Cerebellar cortex (tissue), 1 donor: ENCODE measurements around the gene IQGAP3.

Source experiments
- DNase-seq: peaks from one replicate; pipeline ENCODE4 v3.0.0-alpha.2; 2015; ENCODE audit warnings: low spot score

IQGAP3 gene

DNA sequence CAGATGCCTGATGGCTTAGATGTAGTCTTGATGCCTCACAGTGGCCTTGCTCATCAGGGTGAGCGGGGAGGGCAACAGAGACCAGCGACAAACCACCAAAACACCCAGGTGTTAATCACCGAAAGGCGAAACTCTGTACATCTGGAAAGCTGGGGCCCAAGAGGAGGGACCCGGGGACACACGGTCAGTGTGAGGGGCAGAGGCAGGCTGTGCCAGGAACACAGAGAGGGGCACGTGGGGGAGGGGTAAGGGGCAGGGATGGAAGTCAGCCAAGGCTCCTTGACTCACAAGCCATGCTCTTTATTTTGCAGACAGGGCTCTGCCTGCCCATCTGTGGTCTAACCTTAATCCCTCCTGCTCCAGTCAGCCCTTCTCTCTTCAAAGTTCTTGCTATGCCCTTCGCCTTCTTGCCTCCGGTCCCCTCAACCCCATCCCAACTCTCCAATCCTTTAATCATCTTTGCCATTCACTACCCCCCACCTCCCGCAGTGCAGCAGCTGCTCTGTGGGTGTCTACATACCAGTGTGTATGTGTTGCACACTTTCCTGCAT is 76.1 kb downstream of the IQGAP3 start:
- DNase-seq: peak; percentile 12

DNA sequence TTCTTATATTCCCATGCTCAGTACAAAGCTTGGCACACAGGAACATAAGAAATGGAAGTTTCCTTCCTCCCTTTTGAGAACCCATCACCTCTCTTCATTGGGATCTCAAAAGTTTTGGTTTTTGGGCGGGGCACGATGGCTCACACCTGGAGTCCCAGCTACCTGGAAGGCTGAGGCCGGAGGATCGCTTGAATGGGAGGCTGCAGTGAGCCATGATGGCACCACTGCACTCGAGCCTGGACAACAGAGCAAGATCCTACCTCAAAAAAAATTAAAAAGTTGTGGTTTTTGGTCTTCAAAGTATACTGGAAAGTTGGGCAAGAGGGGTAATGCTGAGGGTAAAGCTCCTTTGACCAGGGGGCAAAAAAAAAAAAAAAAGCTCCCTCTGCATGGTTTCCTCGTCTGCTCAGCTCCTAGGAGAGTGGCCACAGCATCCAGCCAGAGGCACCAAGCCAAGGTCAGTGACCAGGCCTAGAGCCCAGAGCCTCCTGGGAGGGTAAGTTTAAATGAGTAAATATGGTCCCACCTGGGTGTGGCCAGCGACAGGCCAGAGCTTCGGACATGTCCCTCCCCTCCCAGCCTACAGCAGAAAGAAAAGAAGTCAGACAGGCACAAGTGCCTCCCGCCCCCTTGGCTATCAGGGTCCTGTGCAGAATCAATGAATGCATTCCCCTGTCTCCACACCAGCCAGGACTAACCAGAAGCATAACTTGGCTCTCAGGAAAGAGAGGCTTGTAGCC is 76.8 kb downstream of the IQGAP3 start:
- no peak for DNase-seq

GRCh38 chr1:156494309-156494895 is 78.0 kb downstream of the IQGAP3 start:
- no peak for DNase-seq

- no peak for DNase-seq
Measured at GRCh38 chr1:156493742-156494141, 78.6 kb downstream of the IQGAP3 start.

- peak; percentile 97 for DNase-seq
Measured at GRCh38 chr1:156493154-156493631, 79.2 kb downstream of the IQGAP3 start.

- DNase-seq: no peak
Measured at GRCh38 chr1:156492591-156493080, 79.7 kb downstream of the IQGAP3 start.

GRCh38 chr1:156492013-156492590 is 80.3 kb downstream of the IQGAP3 start:
- DNase-seq: no peak

DNA sequence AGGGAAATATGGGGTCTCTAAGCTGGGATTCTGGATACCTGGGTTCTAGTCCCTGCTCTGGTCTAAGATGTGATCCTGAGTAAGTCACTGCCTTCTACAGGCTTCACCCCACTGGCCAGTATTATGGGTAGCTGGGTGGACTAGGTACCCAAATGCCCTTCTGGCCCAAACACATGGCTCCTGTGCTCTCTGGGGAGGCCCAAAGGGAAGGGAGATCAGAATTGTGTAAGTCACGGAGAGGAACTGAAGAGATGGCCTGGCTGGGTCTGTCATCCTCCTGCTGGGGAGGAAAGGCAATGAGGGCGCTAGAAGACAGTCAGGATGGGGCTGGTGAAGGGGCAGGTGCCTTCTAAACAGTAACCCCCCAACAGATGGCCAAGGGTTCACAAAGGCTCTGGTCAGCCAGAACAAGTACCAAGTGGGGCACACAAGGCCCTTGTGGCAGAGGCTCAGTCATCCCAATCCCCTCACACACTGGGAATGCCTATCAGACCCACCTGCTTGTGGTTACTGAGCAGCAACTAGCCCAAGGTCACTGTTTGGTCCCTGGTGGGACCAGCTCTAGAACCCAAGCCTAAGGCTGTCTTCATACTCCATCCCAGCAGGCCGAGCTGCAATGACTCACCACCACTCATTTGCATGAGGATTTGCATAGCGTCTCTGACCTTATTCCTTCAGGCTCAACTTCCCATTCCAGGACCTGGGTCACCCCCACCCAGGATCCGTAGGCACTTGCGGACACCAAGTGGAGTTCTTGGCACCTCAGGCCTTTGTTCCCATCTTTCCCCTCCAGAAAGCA is 81.0 kb downstream of the IQGAP3 start:
- no peak for DNase-seq

- no peak for DNase-seq
Measured at GRCh38 chr1:156490401-156491032, 81.8 kb downstream of the IQGAP3 start.

DNA sequence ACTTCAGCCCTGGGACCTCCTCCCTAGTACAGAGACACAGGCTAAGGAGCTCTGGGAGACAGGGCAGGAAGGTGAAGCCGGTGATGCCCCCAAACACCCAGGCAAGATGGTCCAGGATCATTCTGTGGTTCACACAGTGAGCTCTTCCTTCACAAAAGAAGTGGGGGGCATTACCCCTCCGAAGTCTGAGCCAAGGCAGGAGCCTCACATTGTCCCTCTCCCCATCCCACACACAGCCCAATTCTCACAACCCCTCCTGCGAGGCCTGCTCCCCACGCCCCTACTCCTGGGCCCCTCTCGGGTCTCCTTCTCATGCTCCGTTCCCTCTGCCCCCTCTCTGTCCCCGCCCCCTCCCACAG is 82.5 kb downstream of the IQGAP3 start:
- no peak for DNase-seq

DNA sequence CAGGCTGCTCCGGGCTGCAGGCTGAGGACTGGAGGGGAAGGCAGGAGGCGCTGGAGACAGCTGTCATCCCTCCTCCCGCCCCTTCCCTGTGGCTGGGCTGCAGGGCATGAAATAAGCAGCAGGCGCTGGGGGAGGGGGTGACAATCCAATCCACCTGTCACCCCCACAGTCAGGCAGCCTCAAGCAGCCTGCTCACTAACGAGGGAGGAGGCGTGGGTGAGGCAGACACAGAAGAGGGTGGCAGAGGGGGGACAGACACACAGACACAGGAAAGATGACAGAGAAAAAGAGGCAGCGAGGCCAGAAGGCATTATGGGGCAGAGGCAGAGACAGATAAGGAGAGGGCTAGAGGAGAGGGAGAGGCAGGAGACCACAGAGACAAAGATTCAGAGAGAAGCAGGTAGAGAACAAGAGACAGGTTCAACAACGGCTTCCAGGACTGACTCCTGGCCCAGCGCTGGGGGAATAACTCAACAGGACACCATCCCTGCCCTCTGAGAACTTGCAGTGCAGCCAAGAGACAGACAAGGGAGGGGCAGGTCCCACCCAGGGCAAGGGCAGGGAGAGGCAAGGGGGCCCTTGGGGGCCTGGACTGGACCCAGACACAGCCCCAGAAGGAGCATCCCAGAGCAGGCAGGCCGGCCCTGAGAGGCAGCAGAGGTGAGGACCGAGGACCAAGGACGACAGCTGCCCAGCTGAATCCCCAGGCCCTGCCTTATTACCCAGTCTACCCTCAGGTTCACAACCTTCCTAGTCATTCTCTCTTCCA is 83.0 kb downstream of the IQGAP3 start:
- peak; percentile 90 for DNase-seq

GRCh38 chr1:156488566-156489165 is 83.7 kb downstream of the IQGAP3 start:
- DNase-seq: peak; percentile 11

GRCh38 chr1:156487862-156488261 is 84.5 kb downstream of the IQGAP3 start:
- no peak for DNase-seq

- DNase-seq: peak; percentile 83
Measured at GRCh38 chr1:156486421-156487344, 85.7 kb downstream of the IQGAP3 start.

DNA sequence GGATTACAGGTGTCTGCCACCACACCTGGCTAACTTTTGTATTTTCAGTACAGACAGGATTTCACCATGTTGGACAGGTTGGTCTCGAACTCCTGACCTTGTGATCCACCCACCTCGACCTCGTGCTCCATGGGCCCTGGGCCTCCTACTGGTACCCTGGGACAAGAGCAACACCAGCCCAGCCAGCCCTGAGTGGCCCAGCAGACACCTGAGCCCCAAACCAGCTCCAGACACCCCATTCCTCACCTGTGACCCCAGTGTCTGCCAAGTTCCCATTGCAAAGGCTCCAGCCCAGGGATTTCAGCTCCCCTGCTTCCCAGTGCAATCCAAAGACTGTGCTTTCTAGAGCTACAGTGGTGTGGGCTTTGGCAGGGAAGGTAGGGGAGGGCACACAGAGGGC is 86.4 kb downstream of the IQGAP3 start:
- no peak for DNase-seq

- peak; percentile 16 for DNase-seq
Measured at GRCh38 chr1:156484480-156485058, 87.8 kb downstream of the IQGAP3 start.

DNA sequence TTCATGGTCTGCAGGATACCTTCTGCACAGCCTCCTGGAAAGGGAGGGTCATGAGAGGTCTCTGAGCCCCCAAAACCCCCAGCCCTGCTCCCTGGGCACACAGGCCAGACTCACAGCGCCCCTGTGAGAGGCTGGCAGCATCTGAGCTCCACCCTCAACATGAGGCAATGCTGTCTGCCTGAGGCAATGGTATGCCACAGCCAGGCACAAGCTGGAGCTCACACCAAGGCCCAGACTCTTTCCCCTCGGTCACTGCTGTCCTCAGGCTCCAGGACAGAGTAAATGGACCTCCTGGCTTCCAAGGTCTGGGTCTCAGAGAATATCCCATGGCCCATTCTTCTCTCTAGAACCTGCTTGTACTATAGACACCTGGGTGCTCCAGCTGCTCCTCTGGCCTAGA is 89.0 kb downstream of the IQGAP3 start:
- peak; percentile 10 for DNase-seq

GRCh38 chr1:156482276-156482675 is 90.1 kb downstream of the IQGAP3 start:
- DNase-seq: peak; percentile 10

GRCh38 chr1:156481527-156481926 is 90.8 kb downstream of the IQGAP3 start:
- DNase-seq: no peak
